ENCODE results near the gene ANXA3.

The ANXA3 gene

GRCh38 chr4:78519962-78520361 lies 31.6 kb upstream of the ANXA3 start:
- peaks cover 0 to 2% (median 0%) of the 10 kb centered on the region in 5 donors for H3K27me3 ChIP-seq (ENCODE audit: control insufficient read depth in 5 of 5, insufficient read depth in 4 of 5, low read length in 5 of 5)
- H3K4me3 ChIP-seq (ENCODE audit: low read depth in 1 of 5, low read length in 5 of 5) = no peak overlapping the region
- H3K27ac ChIP-seq (ENCODE audit: low read depth, low read length) = no peak overlapping the region
- peaks cover 0 to 7% (median 0%) of the 10 kb centered on the region in 5 donors for H3K4me1 ChIP-seq (ENCODE audit: control insufficient read depth in 5 of 5, insufficient read depth in 5 of 5, low read length in 5 of 5)
- H3K36me3 ChIP-seq (ENCODE audit: control insufficient read depth in 5 of 5, insufficient read depth in 5 of 5, low read length in 5 of 5) = no peaks in the 10 kb centered on the region
- H3K9me3 ChIP-seq (ENCODE audit: control insufficient read depth in 5 of 5, low read length in 5 of 5) = no peaks in the 10 kb centered on the region
- H3K9ac ChIP-seq (ENCODE audit: low read length in 5 of 5) = no peak overlapping the region

GRCh38 chr4:78520808-78521226 lies 30.8 kb upstream of the ANXA3 start:
- no peak overlapping the region for H3K4me3 ChIP-seq (ENCODE audit: low read depth in 1 of 5, low read length in 5 of 5)
- H3K36me3 ChIP-seq (ENCODE audit: control insufficient read depth in 5 of 5, insufficient read depth in 5 of 5, low read length in 5 of 5) = no peaks in the 10 kb centered on the region
- peaks cover 0 to 7% (median 0%) of the 10 kb centered on the region in 5 donors for H3K4me1 ChIP-seq (ENCODE audit: control insufficient read depth in 5 of 5, insufficient read depth in 5 of 5, low read length in 5 of 5)
- no peaks in the 10 kb centered on the region for H3K9me3 ChIP-seq (ENCODE audit: control insufficient read depth in 5 of 5, low read length in 5 of 5)
- no peaks in the 10 kb centered on the region for H3K27me3 ChIP-seq (ENCODE audit: control insufficient read depth in 5 of 5, insufficient read depth in 4 of 5, low read length in 5 of 5)
- peak overlapping the region; percentile 13 for H3K27ac ChIP-seq (ENCODE audit: low read depth, low read length)
- peak overlapping the region in 1 of 5 donors; percentile 21 for H3K9ac ChIP-seq (ENCODE audit: low read length in 5 of 5)

GRCh38 chr4:78524009-78524408 lies 27.6 kb upstream of the ANXA3 start:
- no peaks in the 10 kb centered on the region for H3K27me3 ChIP-seq (ENCODE audit: control insufficient read depth in 5 of 5, insufficient read depth in 4 of 5, low read length in 5 of 5)
- no peak overlapping the region for H3K27ac ChIP-seq (ENCODE audit: low read depth, low read length)
- H3K4me1 ChIP-seq (ENCODE audit: control insufficient read depth in 5 of 5, insufficient read depth in 5 of 5, low read length in 5 of 5) = peaks cover 0 to 7% (median 0%) of the 10 kb centered on the region in 5 donors
- H3K4me3 ChIP-seq (ENCODE audit: low read depth in 1 of 5, low read length in 5 of 5) = no peak overlapping the region
- H3K9ac ChIP-seq (ENCODE audit: low read length in 5 of 5) = no peak overlapping the region
- H3K36me3 ChIP-seq (ENCODE audit: control insufficient read depth in 5 of 5, insufficient read depth in 5 of 5, low read length in 5 of 5) = no peaks in the 10 kb centered on the region
- no peaks in the 10 kb centered on the region for H3K9me3 ChIP-seq (ENCODE audit: control insufficient read depth in 5 of 5, low read length in 5 of 5)

GRCh38 chr4:78525559-78525958 lies 26.0 kb upstream of the ANXA3 start:
- Histone ChIP-seq H3K9ac (ENCODE audit: low read length in 5 of 5) (no peak overlapping the region), H3K9me3 (ENCODE audit: control insufficient read depth in 5 of 5, low read length in 5 of 5) (no peaks in the 10 kb centered on the region), H3K27me3 (ENCODE audit: control insufficient read depth in 5 of 5, insufficient read depth in 4 of 5, low read length in 5 of 5) (no peaks in the 10 kb centered on the region), H3K4me1 (ENCODE audit: control insufficient read depth in 5 of 5, insufficient read depth in 5 of 5, low read length in 5 of 5) (peaks cover 0 to 6% (median 0%) of the 10 kb centered on the region in 5 donors), H3K27ac (ENCODE audit: low read depth, low read length) (no peak overlapping the region), H3K4me3 (ENCODE audit: low read depth in 1 of 5, low read length in 5 of 5) (no peak overlapping the region), H3K36me3 (ENCODE audit: control insufficient read depth in 5 of 5, insufficient read depth in 5 of 5, low read length in 5 of 5) (no peaks in the 10 kb centered on the region)

- no peak overlapping the region for H3K27ac ChIP-seq (ENCODE audit: low read depth, low read length)
- no peaks in the 10 kb centered on the region for H3K27me3 ChIP-seq (ENCODE audit: control insufficient read depth in 5 of 5, insufficient read depth in 4 of 5, low read length in 5 of 5)
- no peaks in the 10 kb centered on the region for H3K36me3 ChIP-seq (ENCODE audit: control insufficient read depth in 5 of 5, insufficient read depth in 5 of 5, low read length in 5 of 5)
These were observed 24.5 kb upstream of the ANXA3 start for GRCh38 chr4:78527103-78527502.

GRCh38 chr4:78527555-78527954 lies 24.0 kb upstream of the ANXA3 start:
- H3K9me3 ChIP-seq (ENCODE audit: control insufficient read depth in 5 of 5, low read length in 5 of 5) = no peaks in the 10 kb centered on the region
- H3K9ac ChIP-seq (ENCODE audit: low read length in 5 of 5) = no peak overlapping the region
- H3K27ac ChIP-seq (ENCODE audit: low read depth, low read length) = no peak overlapping the region
- H3K4me3 ChIP-seq (ENCODE audit: low read depth in 1 of 5, low read length in 5 of 5) = no peak overlapping the region
- no peaks in the 10 kb centered on the region for H3K27me3 ChIP-seq (ENCODE audit: control insufficient read depth in 5 of 5, insufficient read depth in 4 of 5, low read length in 5 of 5)
- H3K36me3 ChIP-seq (ENCODE audit: control insufficient read depth in 5 of 5, insufficient read depth in 5 of 5, low read length in 5 of 5) = no peaks in the 10 kb centered on the region
- no peaks in the 10 kb centered on the region for H3K4me1 ChIP-seq (ENCODE audit: control insufficient read depth in 5 of 5, insufficient read depth in 5 of 5, low read length in 5 of 5)

More at GRCh38 chr4:78527103-78527502, 24.5 kb upstream of the ANXA3 start:
- H3K4me1 ChIP-seq (ENCODE audit: control insufficient read depth in 5 of 5, insufficient read depth in 5 of 5, low read length in 5 of 5) = no peaks in the 10 kb centered on the region
- no peak overlapping the region for H3K9ac ChIP-seq (ENCODE audit: low read length in 5 of 5)
- no peaks in the 10 kb centered on the region for H3K9me3 ChIP-seq (ENCODE audit: control insufficient read depth in 5 of 5, low read length in 5 of 5)
- no peak overlapping the region for H3K4me3 ChIP-seq (ENCODE audit: low read depth in 1 of 5, low read length in 5 of 5)

GRCh38 chr4:78528327-78528726 lies 23.2 kb upstream of the ANXA3 start:
- no peaks in the 10 kb centered on the region for H3K4me1 ChIP-seq (ENCODE audit: control insufficient read depth in 5 of 5, insufficient read depth in 5 of 5, low read length in 5 of 5)
- no peak overlapping the region for H3K27ac ChIP-seq (ENCODE audit: low read depth, low read length)
- no peaks in the 10 kb centered on the region for H3K36me3 ChIP-seq (ENCODE audit: control insufficient read depth in 5 of 5, insufficient read depth in 5 of 5, low read length in 5 of 5)
- H3K4me3 ChIP-seq (ENCODE audit: low read depth in 1 of 5, low read length in 5 of 5) = no peak overlapping the region
- H3K27me3 ChIP-seq (ENCODE audit: control insufficient read depth in 5 of 5, insufficient read depth in 4 of 5, low read length in 5 of 5) = no peaks in the 10 kb centered on the region
- no peak overlapping the region for H3K9ac ChIP-seq (ENCODE audit: low read length in 5 of 5)
- no peaks in the 10 kb centered on the region for H3K9me3 ChIP-seq (ENCODE audit: control insufficient read depth in 5 of 5, low read length in 5 of 5)

- Histone ChIP-seq H3K27me3 (ENCODE audit: control insufficient read depth in 5 of 5, insufficient read depth in 4 of 5, low read length in 5 of 5) (no peaks in the 10 kb centered on the region), H3K9me3 (ENCODE audit: control insufficient read depth in 5 of 5, low read length in 5 of 5) (no peaks in the 10 kb centered on the region), H3K27ac (ENCODE audit: low read depth, low read length) (no peak overlapping the region), H3K36me3 (ENCODE audit: control insufficient read depth in 5 of 5, insufficient read depth in 5 of 5, low read length in 5 of 5) (no peaks in the 10 kb centered on the region), H3K4me1 (ENCODE audit: control insufficient read depth in 5 of 5, insufficient read depth in 5 of 5, low read length in 5 of 5) (no peaks in the 10 kb centered on the region), H3K4me3 (ENCODE audit: low read depth in 1 of 5, low read length in 5 of 5) (no peak overlapping the region), H3K9ac (ENCODE audit: low read length in 5 of 5) (no peak overlapping the region)
These were observed 21.9 kb upstream of the ANXA3 start for GRCh38 chr4:78529569-78530209.

- Histone ChIP-seq H3K9me3 (ENCODE audit: control insufficient read depth in 5 of 5, low read length in 5 of 5) (no peaks in the 10 kb centered on the region), H3K4me1 (ENCODE audit: control insufficient read depth in 5 of 5, insufficient read depth in 5 of 5, low read length in 5 of 5) (no peaks in the 10 kb centered on the region), H3K36me3 (ENCODE audit: control insufficient read depth in 5 of 5, insufficient read depth in 5 of 5, low read length in 5 of 5) (no peaks in the 10 kb centered on the region), H3K27ac (ENCODE audit: low read depth, low read length) (no peak overlapping the region), H3K9ac (ENCODE audit: low read length in 5 of 5) (no peak overlapping the region), H3K27me3 (ENCODE audit: control insufficient read depth in 5 of 5, insufficient read depth in 4 of 5, low read length in 5 of 5) (no peaks in the 10 kb centered on the region), H3K4me3 (ENCODE audit: low read depth in 1 of 5, low read length in 5 of 5) (no peak overlapping the region)
These were observed 19.5 kb upstream of the ANXA3 start for GRCh38 chr4:78532046-78532445.

GRCh38 chr4:78533854-78534253 lies 17.7 kb upstream of the ANXA3 start:
- Histone ChIP-seq H3K4me3 (ENCODE audit: low read depth in 1 of 5, low read length in 5 of 5) (no peak overlapping the region), H3K4me1 (ENCODE audit: control insufficient read depth in 5 of 5, insufficient read depth in 5 of 5, low read length in 5 of 5) (no peaks in the 10 kb centered on the region), H3K27ac (ENCODE audit: low read depth, low read length) (no peak overlapping the region), H3K9ac (ENCODE audit: low read length in 5 of 5) (no peak overlapping the region), H3K9me3 (ENCODE audit: control insufficient read depth in 5 of 5, low read length in 5 of 5) (no peaks in the 10 kb centered on the region), H3K27me3 (ENCODE audit: control insufficient read depth in 5 of 5, insufficient read depth in 4 of 5, low read length in 5 of 5) (no peaks in the 10 kb centered on the region), H3K36me3 (ENCODE audit: control insufficient read depth in 5 of 5, insufficient read depth in 5 of 5, low read length in 5 of 5) (no peaks in the 10 kb centered on the region)
